HG03097 (cell line): ENCODE measurements around the gene B4GALT1.
"Not testable (repeated sequence)": the region's sequence is repeated elsewhere in the genome, so short reads cannot be mapped to it uniquely, and the experiment has no call there.

Source experiments
- ATAC-seq: cut with Tn5 transposase; IDR thresholded peaks from one replicate; pipeline ENCODE4 v1.9.1; 2021; ENCODE audit not compliant: unreplicated experiment, low FRiP score

The B4GALT1 gene

DNA sequence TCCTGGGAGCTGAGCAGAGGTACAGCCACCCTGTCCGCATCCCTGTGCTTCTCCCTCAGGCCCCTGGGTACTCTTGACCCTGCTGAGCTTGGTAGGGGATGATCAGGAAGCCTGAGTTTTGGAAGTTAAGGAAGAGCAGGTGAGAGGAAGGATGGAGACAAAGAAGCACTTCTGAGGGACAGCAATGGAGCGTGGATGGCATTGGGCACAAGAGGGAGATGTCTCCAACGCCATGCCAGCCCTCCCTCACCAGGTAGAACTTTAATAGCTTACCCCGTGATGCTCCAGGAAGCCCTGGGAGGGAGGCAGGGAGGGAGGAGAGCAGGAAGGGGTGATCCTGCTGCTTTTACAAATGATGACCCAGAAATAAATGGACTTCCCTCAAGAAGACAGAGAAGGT lies 60.8 kb downstream of the B4GALT1 start:
- no peak for ATAC-seq

DNA sequence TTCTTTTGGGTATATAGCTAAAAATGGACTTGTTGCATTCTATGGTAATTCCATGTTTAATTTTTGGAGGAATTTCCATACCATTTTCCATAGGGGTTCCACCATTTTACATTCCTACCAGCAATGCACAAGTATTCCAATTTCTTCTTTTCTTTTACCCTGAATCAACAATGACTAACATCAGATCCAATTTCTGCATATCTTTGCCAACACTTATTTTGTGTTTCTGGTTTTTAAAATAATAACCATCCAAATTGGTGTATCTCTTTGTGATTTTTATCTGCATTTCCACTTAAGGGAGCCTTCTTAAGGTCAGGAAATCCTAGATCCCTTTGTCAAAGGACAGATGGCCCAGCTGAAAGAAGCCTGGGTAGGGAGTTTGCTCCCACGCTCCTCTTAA lies 61.2 kb downstream of the B4GALT1 start:
- no peak for ATAC-seq

DNA sequence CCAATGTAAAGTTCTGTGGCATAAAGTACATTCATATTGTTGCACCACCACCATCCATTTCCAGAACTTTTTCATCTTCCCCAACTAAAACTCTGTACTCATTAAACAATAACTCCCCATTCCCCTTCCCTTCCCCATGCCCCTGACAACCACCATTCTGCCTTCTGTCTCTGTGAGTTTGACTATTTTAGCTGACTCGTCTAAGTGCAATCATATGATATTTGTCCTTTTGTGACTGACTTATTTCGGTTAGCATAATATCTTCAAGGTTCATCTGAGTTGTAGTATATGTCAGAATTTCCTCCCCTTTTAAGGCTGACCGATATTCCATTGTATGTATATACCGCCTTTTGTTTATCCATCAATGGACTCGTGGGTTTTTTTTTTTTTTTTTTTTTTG lies 61.6 kb downstream of the B4GALT1 start:
- ATAC-seq, result no peak

DNA sequence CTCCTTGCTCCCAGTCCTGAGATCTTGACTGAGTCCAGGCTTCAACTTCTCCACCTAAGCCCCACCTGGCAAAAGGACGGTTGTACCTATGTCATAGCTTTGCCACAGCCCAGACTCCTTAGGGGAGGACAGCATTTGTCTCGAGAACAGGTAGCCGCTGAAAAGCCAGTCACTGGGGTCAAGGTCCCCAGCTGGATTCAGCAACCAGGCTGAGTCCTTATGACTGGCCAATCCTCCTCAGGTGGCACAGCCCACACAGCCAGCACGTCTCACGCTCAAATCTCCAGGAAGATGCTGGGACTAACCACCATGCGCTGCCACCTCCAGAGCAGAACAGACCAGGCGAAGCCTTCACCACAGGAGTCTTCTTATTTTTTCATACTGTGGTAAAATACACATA lies 62.7 kb downstream of the B4GALT1 start:
- no peak for ATAC-seq

DNA sequence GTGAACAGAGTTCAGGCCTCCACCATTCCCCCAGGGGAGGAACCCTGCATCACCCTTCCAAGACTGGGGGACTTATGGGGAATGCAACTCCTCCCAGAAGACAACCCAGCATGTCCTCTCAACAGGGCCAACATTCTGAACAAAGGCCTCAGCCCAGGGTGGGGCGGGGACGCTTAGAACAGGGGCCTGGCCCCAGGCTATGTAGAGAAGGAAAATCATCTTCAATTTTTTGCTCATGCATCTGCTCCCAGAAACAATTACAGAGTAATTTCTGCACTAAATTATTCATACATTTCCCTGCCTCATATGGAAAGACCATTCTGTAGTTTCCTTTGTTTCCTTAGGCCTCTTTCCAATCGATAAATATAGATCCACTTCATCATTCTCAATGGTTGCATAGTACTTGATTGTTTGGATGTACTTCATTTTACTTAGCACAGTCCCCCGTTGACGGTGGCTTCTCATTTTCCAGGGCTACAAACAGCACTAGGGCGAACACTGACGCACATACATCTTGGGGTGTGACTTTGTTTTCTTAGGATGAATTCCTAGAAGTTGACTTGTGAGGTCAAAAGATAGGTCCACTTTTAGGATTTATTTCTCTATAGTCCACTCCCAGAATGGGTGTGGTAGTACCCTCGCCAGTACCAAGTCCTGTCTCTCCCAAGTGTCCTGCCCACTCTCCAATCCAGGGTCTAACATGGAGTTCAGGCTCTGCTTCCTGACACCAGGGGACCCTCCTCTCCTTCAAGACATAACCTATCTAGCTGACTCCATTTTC lies 63.4 kb downstream of the B4GALT1 start:
- ATAC-seq, result no peak

DNA sequence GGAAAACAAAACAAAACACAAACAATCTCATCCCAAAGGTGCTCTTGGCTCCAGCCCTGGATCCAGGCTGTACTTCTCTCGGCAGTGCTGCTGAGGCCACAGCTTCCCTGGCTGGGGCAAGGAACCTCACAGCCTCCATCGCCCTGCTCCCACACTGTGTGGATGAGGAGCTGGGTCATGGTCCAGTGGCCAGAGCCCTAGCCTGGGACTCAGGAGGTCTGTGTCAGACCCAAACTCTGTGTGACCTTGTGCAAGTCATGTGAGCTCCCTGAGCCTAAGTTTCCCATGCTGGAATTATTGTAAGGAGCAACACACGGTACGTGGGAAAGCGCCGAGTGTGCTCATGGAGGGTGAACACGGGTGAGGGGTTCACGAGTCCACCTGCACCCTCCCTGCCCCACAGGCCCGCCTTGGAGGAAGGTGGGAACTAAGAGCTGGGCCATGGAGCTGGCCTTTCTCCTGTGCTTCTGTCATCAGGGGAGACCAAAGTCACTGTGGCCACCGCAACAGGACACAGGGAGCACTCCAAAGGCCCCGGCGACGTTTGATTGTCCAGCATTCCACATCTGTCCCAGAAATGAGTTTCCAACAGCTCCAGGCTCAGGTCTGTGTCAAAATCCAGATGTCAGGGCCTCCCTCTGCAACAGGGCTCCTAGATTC lies 64.5 kb downstream of the B4GALT1 start:
- no peak for ATAC-seq

DNA sequence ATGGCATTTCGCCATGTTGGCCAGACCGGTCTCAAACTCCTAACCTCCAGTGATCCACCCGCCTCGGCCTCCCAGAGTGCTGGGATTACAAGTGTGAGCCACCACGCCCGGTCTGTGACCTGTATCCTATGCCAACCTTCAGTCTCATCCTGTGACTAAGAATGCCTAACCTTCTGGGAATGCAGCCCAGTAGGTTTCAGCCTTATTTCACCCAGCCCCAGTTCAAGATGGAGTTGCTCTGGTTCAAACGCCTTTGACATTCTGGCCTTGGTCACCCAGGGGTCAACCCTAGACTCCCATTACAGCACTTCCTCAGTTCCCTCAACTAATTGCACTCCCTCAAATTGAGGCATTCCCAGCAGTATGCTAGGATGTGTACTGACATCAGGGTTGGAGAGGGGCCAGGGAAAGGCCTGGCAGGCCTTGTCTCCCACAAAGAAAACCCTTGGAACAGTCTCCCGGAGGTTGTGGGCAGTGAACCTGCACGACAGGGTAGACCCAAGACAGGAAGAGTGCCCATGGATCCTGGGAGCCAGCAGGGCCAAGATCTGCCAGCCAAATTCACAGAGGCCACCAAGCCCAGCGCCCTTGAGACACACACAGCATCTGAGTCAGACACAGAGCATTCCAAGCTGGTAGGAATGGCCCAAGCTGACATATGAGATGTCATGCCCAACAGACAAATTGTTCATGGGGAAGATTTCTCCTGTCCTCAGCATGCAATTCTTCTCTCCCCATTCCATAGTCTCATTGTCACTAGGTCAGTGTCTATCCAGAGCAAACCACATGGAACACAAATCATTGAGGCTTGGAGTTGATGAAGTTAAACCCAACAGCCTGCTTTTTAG lies 65.8 kb downstream of the B4GALT1 start:
- no peak for ATAC-seq

DNA sequence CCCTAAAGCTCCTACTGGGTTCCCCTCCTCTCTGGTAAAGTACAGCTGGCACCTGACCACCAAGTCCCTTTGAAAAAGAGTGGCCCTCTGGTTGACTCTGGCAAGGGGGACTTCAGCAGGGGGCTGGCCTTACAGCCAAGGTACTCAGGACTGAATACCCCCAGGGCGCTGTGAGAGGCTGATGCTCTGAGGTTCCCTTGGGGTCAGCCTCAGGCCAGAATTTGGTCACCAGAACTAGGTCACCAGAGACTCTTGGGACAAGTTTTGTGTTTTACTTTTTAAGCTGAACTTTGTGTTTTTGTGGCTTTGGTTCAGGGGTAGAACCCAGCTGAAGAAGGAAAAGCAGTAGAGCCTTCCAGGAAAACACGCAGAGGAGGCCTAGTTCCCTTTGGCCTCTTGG lies 67.4 kb downstream of the B4GALT1 start:
- ATAC-seq, result no peak

DNA sequence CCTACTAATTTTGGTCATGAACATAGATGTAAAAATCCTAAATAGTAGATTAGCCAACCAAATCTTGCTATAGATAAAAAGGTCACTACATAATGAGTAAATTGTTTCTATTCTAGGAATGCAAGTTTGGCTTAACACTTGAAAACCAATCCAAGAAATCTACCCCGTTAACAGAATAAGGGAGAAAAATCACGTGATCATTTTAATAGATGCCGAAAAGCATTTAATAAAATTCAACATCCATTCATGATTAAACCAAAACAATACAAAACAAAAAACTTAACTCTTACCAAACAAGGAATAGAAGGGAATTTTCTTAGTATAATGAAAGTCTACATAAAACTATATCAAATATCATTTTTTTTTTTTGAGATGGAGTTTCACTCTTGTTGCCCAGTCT lies 69.9 kb downstream of the B4GALT1 start:
- ATAC-seq, result no peak

DNA sequence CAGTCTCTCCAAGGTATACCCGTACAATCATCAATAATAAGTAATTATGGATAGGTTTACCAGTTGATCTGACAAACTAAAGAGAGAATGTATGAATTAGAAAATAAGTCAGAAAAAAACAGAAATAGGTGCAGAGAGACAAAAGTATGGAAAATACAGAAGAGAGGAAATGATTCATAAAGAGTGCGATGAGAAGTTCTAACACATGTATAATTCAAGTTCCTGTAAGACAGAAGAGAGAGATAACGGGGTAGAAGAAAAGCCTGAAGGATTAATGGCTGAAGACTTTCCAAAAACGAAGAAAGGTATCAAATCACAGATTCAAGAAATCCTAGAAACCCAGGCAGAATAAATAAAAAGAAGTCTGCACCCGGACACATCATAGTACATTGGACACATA lies 74.5 kb downstream of the B4GALT1 start:
- ATAC-seq, result no peak

DNA sequence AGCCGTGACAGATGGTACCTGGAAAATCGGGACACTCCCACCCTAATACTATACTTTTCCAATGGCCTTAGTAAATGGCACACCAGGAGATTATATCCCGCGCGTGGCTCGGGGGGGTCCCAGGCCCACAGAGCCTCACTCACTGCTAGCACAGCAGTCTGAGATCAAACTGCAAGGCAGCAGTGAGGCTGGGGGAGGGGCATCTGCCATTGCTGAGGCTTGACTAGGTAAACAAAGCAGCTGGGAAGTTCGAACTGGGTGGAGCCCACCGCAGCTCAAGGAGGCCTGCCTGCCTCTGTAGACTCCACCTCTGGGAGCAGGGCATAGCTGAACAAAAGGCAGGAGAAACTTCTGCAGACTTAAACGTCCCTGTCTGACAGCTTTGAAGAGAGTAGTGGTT lies 81.5 kb downstream of the B4GALT1 start:
- ATAC-seq, result not testable (repeated sequence)

DNA sequence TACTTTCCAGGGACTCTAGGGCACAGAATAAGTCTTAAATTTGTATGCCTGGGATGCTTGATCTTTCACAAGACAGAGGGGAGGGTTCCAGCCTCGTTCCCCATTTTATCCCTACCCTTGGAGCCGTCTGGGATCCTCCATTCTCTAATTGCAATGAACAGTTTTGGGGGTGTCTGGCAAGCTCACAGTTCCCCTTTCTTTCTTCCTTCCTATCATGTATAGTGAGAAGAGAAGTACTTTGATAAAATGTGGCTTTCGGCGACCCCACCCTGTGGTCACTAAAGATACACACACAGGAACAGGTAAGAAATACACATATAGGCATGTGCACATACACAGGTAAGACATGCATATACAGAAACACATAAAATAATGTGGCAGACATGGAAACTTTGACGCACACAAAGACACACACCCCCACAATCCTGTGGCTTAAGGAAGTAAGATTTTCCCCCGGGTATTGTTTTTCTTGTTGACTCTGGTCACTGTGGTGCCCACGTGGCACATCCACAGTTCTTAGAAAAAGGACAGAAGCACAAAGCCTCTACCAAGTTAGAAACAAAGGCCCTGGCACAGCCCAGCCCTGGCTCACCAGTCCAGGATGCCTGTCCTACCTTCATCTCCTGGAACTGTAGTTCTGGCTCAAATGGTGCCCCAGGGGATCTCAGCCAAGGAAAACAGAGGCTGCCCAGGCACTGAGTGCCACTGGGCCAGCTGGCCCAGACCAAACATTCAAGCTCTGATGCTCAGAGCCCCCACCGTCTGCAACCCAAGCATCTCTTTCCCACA lies 84.4 kb downstream of the B4GALT1 start:
- ATAC-seq, result no peak

DNA sequence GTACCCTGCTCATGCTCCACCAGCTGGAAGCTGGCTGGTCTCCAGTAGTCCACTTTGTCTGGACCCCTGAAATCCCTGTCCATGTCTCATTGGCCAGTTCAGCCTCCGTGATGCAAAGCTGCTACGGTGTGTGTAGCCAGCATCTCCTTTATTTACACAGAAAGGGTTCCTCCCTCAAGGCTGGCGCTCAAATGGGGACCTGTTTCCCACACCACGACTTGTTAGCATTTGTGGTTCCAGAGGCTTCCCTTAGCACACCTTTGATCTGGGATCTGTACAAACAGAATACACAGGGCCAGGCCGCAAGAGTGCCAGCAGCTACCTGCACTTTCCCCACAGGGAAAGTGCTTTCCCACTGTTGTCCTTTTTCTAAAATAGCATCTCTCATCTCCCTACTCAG lies 85.0 kb downstream of the B4GALT1 start:
- no peak for ATAC-seq

DNA sequence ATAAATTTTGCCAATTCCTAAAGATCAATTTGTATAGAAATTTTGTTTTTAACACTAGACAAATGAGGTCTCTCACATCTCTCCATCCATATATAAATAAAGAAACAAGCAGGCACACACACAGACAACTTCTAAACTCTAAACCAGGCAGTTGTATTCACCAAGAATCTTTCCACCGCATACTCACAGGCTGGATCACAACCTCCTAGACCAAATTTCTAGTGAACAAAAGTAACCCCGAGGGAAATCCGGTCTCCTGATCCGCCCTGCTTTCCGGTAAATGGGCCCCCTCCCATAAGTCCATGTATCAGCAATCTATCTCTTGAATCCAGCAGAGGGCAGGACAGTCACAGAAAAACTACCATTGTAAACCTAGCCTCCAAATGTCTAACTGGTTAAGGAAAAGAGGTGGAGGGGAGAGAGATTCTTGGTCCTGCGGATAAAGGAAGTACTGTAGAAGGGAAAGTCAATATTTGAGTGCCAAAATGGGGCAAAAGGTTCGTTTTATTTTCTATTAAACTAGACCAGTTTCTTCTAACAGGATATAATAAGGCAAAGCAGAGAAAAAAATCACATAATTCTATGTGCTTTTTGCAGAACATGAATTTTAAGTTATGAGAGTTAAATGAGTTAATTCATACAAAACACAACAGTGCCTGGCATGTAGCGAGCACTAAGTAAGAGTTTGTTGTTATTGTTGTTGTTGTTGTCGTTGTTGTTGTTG lies 85.8 kb downstream of the B4GALT1 start:
- ATAC-seq, result peak; percentile 39

DNA sequence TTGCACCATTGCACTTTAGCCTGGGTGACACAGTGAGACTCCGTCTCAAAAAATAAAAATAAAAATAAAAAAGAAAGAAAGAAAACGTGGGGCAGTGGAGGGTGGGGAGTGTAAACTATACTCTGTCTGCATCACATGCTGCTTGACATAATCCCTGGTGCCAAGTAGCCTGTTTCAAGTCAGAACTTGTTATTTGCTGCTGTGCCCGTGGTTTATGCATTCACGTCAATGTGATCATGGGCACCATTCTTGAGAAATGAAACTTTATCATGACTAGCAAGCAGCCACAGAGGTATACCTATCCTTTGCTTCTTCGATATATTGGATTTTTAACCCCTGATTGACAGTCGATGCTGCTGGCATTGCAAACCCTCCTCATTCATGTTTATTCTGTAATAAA lies 86.6 kb downstream of the B4GALT1 start:
- no peak for ATAC-seq

DNA sequence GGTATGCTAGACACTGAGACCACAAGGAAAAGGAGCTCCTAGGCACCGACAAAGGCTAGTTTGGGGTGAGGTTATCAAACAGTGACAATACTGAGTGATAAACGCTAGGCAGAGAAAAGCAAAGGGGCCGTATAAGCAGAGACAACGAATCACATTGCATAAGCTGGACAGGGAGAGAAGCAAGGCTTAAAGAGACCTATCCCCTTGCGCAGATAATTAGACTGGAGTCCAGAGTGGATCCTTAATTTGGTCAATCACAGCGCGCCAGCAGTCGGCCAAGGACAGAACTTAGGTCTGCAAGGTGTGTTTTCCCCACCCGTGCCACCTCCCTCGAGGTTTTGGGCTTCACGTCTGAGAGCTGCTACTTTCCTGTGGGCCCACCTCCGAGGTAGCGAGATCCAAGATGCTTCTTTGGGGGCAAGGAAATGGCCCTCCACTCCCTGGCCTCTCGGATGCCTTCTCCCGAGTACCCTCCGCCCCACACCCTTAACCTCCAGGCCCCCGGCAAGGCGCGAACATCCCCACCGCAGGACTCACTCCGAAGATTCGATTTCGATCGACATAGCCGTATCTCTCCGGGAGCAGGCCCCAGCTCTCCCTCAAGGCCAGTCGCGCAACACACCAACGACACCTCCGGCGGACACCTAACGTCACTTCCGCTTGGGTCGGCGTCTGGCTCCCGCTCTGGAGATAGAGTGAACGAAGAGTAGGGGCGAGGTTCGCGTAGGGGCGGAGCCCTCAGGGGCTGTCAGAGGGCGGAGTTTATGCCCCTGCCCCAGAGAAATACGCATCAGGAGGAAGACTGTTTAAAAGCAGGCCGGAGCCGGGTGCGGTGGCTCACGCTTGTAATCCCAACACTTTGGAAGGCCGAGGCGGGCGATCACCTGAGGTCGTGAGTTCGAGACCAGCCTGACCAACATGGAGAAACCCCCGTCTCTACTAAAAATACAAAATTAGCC lies 90.8 kb downstream of the B4GALT1 start, which contains the start of gene SMU1:
TSS of gene SMU1 (minus strand) at position 629 of the 959 bp plus-strand sequence. CDS start at position 563, 66 bp downstream.
- peak; percentile 98 for ATAC-seq

DNA sequence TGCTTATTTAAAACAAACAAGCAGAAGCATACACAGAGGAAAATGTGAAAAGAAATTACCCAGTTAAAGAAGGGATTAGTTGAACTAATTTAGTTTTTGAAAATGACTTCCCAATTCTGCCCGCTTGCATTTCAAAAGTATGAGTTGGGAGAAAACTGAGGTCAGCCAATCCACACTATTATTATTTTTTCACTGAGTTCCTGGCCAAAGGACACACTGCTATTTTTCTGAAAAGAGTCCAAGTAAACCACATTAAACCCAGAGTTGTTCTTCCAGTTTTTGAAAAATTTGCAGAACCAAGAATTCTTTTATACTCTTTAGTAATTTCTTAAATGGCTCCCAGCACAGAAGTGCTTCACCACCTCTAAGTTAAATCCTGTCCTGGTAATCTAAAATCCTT lies 98.1 kb downstream of the B4GALT1 start:
- no peak for ATAC-seq

DNA sequence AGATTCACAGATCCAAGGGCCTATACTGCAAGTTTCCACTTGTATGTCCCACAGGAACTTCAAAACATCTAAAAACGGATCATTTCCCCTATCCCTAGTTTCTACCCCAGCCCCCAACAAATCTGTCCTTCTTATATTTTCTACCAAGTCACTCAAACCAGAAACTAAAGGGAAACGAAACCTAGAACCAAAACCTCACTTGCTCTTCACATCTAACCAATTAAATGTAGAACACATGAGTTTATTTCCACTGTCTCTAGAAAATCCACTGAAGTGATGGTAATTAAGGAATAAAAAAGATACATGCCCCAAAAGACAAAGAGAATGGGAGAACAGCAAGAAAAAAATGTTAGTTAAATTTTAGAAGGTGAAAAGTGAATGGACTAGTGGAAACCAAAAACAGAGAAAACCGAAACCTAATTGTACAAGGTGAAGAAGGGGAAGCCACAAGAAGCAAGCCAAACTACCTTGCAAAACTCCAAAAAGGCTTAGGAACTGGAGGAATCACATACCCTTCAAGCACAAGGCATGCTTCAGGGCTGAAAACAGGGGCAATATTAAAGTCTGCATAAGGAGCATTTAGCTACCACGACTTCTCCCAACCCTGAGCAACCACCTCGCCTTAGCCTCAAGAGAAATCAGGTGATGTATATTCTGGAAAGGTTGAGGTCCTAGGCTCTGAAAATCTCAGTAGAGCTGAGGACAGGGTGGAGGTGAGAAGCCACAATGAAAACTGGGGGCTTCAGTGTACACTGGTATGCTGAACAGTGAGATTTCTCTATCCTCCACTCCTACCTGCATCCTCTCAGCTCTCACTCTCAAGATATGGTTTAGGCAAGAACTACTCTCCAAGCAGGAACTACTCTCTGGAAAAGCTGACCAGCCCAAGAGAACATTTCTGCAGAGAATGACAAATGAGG lies 101.7 kb downstream of the B4GALT1 start:
- ATAC-seq, result no peak
